HCT116 (cell line): Measurements from ENCODE around the gene MACIR.
"Not testable (repeated sequence)": the region's sequence is repeated elsewhere in the genome, so short reads cannot be mapped to it uniquely, and the experiment has no call there.

ENCODE experiments used
- EZH2 ChIP-seq: fragments of 200-600 bp; sonication (generic); IDR thresholded peaks from 2 replicates; pipeline ENCODE4 v1.6.1; 2017; ENCODE audit warnings: antibody characterized with exemption, mixed run types
- EZH2phosphoT487 ChIP-seq: fragments of 200-600 bp; IDR thresholded peaks from 2 replicates; pipeline ENCODE4 v1.6.1; 2018; ENCODE audit warnings: antibody characterized with exemption, borderline replicate concordance
- JUND ChIP-seq: IDR thresholded peaks from 2 replicates; pipeline ENCODE4 v1.6.1; 2012
- MAX ChIP-seq: IDR thresholded peaks from 2 replicates; pipeline ENCODE4 v1.6.1; 2012
- POLR2A ChIP-seq: IDR thresholded peaks from 2 replicates; pipeline ENCODE4 v1.7.0; 2011; ENCODE audit warnings: borderline replicate concordance; ENCODE audit not compliant: insufficient read depth, insufficient read length; ENCODE audit errors: extremely low read depth
- SP1 ChIP-seq: IDR thresholded peaks from 2 replicates; pipeline ENCODE4 v1.6.1; 2012; ENCODE audit warnings: low read depth
- YY1 ChIP-seq: IDR thresholded peaks from 2 replicates; pipeline ENCODE4 v1.6.1; 2011; ENCODE audit warnings: low read length, low read depth, moderate library complexity, mild to moderate bottlenecking; ENCODE audit not compliant: insufficient replicate concordance; ENCODE audit errors: extremely low read depth
- TF ChIP-seq, protein P1 (sequence below), 3 experiments: fragments of 200-600 bp in 1 of 3; sonication (generic) in 1 of 3; IDR thresholded peaks in 2 of 3; conservative IDR thresholded peaks in 1 of 3; 2 replicates each; pipeline ENCODE4 v1.5.1; 2012 to 2017; ENCODE audit warnings: low read depth in 2 of 3, low read length in 2 of 3, antibody characterized with exemption in 1 of 3, borderline replicate concordance in 1 of 3, control low read depth in 1 of 3, mild to moderate bottlenecking in 1 of 3, mixed read lengths in 1 of 3, mixed run types in 1 of 3, moderate library complexity in 1 of 3; ENCODE audit not compliant: insufficient read depth in 1 of 3
- TF ChIP-seq, protein P2 (sequence below): IDR thresholded peaks from 2 replicates; pipeline ENCODE4 v1.6.1; 2012

DNA sequence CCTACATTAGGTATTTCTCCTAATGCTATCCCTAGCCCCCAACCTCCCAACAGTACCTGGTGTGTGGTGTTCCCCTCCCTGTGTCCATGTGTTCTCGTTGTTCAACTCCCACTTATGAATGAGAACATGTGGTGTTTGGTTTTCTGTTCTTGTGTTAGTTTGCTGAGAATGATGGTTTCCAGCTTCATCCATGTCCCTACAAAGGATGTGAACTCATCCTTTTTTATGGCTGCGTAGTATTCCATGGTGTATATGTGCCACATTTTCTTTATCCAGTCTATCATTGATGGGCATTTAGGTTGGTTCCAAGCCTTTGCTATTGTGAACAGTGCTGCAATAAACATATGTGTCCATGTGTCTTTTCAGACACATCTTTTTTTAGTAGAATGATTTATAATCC, 39.5 kb upstream of the MACIR start:
- TF ChIP-seq, protein P1, sequence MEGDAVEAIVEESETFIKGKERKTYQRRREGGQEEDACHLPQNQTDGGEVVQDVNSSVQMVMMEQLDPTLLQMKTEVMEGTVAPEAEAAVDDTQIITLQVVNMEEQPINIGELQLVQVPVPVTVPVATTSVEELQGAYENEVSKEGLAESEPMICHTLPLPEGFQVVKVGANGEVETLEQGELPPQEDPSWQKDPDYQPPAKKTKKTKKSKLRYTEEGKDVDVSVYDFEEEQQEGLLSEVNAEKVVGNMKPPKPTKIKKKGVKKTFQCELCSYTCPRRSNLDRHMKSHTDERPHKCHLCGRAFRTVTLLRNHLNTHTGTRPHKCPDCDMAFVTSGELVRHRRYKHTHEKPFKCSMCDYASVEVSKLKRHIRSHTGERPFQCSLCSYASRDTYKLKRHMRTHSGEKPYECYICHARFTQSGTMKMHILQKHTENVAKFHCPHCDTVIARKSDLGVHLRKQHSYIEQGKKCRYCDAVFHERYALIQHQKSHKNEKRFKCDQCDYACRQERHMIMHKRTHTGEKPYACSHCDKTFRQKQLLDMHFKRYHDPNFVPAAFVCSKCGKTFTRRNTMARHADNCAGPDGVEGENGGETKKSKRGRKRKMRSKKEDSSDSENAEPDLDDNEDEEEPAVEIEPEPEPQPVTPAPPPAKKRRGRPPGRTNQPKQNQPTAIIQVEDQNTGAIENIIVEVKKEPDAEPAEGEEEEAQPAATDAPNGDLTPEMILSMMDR (IDR thresholded peaks at IDR 0.05 in 2 of 3, conservative IDR thresholded peaks at IDR 0.05 in 1 of 3; ENCODE audit: borderline replicate concordance in 1 of 3, insufficient read depth in 1 of 3, low read depth in 2 of 3, low read length in 2 of 3) = not testable (repeated sequence)
- not testable (repeated sequence) for TF ChIP-seq SP1, MAX, YY1, POLR2A, EZH2phosphoT487, EZH2, JUND
- TF ChIP-seq, protein P2, sequence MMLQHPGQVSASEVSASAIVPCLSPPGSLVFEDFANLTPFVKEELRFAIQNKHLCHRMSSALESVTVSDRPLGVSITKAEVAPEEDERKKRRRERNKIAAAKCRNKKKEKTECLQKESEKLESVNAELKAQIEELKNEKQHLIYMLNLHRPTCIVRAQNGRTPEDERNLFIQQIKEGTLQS = not testable (repeated sequence)
